GM19438 (cell line): ENCODE data around the gene NOSTRIN.
"Not testable (repeated sequence)": the region's sequence is repeated elsewhere in the genome, so short reads cannot be mapped to it uniquely, and the experiment has no call there.

Experiments
- ATAC-seq: cut with Tn5 transposase; IDR thresholded peaks from one replicate; pipeline ENCODE4 v1.9.1; 2021; ENCODE audit warnings: low read depth; ENCODE audit not compliant: unreplicated experiment

The NOSTRIN gene

DNA sequence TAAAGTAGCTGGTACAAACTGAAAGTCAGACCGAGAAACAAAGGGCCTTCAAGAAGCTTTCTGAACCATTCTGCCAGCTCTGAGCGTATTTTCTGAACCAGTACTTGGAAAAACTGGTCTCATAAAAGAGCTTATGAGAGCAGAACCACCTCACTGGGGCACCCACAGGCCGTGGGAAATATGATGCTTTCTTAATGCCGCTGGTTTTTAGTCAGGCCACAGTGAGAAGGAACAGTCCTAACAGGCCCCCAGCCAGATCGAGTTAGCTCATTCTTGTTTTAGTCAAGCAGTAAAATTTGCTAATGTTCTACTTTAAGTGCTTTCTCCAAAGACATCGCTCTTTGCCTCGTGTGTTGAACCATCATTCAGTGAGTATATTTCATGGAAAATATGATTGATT, 12.7 kb upstream of the NOSTRIN start:
- no peak for ATAC-seq

GRCh38 chr2:168790226-168790902, 12.1 kb upstream of the NOSTRIN start:
- ATAC-seq, result no peak

- ATAC-seq, result not testable (repeated sequence)
Measured at GRCh38 chr2:168791140-168791539, 11.3 kb upstream of the NOSTRIN start.

DNA sequence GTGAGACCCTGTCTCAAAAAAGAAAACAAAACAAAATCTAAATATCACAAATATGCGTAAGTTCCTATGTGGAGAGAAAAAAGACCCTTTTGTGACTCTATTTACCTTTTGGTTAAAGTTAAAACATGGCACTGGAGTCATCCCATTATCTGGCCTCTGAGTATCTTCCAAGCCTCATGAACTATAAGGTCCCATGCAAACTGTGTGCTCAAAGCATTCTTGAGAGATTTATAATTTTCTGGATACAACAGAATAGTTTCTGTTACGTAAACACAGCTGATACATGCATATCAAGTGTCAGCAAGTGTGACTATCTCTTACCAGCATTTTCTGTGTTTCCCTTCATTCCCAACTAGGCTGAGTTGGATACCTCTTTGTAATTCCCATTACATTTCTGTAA, 8.8 kb upstream of the NOSTRIN start:
- ATAC-seq, result no peak

DNA sequence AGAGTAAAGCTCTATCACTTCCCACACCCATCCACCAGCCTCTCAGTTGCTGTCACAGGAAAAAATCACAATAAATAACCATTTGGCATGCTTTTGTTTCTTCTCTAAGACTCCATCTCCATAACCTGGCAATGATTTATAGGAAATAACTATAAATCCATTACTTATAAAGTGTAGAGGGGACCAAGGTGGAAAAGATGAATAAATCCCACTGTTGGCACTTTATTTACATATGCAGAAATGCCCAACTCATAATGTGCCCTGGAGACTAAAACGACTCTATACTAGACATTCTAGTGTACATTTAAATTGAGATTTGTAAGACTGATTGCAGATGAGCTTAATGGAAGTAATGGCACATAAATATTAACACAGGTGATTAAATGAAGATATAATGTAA, 7.5 kb upstream of the NOSTRIN start:
- no peak for ATAC-seq

DNA sequence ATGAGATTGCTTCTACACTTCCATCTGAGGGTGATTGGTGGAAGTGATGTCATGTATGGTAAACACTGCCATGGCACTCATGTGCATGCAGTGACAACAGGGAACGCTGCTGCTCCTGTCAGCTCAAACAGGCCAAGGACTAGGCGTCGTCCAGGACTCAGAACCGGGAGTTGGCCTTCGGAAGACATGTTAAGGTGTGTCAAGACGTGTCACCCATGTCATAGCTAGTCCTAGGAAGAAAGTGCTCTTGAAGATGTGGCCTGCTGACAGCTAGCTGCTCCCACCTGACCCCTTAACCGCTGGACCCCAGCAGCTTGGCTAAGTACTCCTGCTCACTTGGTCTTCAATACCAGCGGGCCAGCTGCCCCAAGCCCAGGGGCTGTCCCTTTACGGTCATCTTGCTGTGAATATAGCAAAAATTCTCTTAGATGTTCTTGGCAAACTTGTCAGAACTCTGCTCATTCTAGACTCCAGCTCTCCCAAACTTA, 6.3 kb upstream of the NOSTRIN start:
- no peak for ATAC-seq

DNA sequence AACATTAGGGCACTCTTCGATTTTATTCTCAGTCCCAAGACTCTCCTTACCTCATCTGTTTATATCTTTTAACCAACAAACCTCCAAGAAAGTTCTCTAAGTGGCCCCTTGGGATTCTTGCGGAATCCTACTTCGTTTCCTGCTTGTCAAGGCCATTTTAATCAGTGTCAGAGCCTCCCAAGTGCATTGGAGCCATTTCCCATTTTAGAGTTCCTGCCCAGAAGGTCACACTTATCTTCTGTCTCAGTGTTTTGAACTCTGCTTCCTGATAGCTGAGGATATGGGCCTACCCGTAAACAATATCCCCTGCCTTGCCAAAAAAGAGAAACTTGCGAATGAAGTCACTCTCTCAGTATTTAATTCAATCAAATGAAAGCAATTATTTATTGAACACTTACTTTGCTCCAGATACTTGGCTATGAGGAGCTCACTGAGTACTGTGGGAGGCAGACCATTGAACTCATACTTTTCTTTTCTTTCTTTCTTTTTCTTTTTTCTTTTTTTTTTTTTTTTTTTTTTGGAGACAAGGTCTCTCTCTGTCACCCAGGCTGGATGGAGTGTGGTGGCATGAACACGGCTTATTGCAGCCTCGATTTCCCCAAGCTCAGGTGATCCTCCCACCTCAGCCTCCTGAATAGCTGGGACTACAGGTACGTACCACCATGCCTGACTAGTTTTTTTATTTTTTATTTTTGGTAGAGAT, 5.7 kb upstream of the NOSTRIN start:
- ATAC-seq, result no peak

DNA sequence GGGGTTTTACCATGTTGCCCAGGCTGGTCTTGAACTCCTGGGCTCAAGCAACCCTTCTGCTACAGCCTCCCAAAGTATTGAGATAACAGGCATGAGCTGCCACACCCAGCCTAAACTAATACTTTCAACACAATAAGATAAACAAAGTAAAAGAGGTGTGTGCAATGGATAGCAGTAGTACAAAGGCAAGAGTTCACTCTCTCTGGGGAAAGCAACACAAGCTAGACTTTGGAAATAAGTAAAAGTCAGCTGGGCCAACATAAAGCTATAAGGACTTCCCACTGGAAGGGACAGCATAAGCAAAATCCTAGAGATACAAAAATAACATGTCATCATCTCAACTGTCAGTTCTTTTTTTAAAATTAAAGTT, 5.2 kb upstream of the NOSTRIN start:
- no peak for ATAC-seq

DNA sequence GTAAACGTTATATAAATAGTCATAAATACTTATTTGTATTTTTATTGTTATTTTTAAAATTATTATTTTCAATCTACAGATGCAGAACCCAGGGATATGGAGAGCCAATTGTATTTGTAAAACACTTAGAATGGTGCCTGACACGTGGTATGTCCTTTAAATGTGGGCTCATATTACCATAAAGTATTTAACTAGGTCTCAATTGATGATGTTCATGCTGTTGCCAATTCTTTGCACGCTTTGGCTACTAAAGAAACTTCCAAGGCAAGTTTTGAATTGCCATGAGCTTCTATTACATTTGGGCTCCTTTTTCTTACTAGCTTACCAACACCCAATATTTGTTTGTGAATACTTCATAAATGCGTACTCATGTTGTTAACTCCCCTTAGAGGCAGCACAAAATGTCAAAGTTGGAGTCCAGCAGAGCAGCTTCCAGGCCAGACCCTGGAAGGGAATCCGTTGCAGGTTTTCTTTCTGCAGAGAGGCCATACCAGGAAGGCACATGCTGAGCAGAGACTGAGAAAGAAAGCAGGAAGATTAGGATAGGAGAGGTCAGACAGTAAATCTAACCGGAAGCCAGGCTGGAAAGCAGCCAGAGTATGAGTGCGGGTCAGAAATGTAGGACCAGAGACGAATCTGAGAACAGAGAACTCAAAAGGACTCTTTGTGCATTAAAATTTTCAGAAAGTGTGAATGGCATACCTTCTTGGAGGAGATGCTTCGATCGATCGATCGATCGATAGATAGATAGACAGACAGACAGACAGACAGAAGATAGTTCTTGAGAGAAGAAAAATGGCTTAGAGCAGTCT, 4.2 kb upstream of the NOSTRIN start:
- ATAC-seq, result no peak

GRCh38 chr2:168798888-168799410, 3.5 kb upstream of the NOSTRIN start:
- ATAC-seq, result no peak

GRCh38 chr2:168801471-168801870, 966 bp upstream of the NOSTRIN start:
- ATAC-seq, result no peak

DNA sequence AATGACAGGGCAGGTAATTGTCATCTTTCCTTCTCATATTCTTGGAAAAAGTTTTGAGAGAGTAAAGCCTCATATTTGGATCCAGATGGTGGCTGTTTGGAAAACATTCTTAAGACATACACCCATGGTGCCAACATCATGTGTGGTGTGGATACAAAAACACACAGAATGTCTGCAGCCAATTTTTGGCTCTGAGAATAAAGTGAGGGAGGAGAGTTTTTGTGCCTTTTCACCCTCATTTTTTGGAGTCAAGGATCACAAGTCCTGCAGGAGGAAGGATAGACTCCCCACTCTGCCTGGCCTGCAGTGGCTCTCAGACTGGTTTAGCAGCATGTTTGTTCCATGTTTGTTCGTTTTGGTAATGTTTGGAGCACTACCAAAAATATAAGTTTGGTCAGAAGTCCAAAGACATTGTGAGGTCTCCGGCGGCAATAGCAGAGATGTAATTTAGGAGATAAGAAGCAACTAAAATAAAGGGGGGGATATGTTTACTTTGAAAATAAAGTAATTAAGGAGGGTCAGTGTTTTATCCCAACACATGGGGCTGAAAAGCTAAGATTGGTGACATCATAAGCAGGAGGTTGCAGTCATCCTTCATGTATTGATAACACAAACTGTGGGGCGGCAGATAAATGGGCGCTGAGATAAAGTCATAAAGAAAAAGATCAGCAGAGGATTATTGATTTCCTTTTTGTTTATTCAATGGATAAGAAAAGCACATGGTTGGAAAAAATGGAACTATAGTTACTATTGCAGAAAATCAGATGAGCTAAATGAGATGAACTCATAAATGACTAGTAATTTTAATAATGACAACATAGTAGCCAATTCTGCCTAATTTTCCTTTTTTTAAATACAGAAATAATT, 655 bp downstream of the NOSTRIN start:
- ATAC-seq, result no peak

DNA sequence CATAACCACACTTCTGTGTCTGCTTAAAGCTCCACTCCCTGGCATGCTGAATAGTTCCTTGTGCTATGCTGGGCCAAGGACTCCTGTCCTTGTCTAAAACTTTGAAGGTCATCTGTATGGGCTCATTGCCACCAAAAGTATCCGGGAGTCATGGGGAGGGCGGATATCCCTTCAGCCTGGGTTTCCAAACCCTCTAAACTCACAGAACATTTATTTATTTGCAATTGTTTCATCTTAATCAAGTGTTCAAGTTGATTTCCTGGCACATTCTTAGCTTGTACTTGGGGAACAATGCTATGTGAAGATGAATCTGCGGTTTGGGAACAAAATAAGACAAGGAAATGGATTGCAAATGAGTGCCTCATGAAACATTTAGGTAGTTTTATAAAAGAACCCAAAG, 1.8 kb downstream of the NOSTRIN start:
- no peak for ATAC-seq

DNA sequence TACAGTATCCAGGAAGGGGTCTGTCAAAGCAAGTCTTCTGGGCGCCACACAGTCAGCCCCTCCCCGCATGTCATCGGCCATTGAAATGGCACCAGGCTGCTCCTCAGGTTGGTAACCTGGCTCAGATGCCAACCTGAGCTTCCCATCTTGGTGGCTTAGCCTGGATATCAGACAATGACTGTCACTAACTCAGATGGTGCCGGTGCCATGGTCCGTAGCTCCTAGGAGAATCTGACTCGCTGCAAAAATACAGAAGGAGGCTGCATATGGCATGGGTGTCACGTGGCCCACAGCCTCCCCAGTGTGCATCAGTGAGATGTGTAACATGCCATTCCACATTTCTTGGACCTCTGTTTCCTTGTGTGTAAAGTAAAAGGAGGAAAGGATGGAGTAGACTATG, 3.2 kb downstream of the NOSTRIN start:
- no peak for ATAC-seq

- ATAC-seq, result no peak
Measured at GRCh38 chr2:168809537-168809936, 7.1 kb downstream of the NOSTRIN start.

GRCh38 chr2:168810235-168810634, 7.8 kb downstream of the NOSTRIN start:
- ATAC-seq, result no peak

DNA sequence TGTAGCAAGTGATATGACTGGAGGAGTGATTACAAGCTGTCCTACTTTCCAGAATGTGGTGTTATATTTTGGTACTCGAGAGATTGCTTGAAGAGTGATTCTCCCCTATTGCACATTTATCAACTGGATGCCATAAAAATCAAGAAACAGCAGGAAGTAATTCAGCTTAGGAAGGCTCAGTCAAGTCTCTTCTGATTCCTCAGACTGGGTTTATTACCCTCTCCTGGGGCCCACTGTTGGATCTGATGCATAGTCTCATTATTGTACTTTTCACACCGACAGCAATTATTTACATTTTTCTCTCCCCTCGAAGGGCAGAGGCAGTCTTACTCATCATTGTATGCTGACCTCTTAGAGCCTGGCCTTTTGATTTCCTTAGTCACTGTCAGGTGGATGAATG, 9.3 kb downstream of the NOSTRIN start:
- no peak for ATAC-seq

GRCh38 chr2:168814046-168814445, 11.6 kb downstream of the NOSTRIN start:
- no peak for ATAC-seq

- ATAC-seq, result no peak
Measured at GRCh38 chr2:168814939-168815907, 12.8 kb downstream of the NOSTRIN start.
